Neural cell (in vitro differentiated cells): ENCODE results near the gene ADARB2.

Experiments
- EZH2 ChIP-seq: fragments of 200-600, 300-800 bp; shearing (Covaris generic), sonication (generic); IDR thresholded peaks from 2 replicates; pipeline ENCODE4 v1.6.1; 2014; ENCODE audit warnings: antibody characterized with exemption, low read length, borderline replicate concordance, mild to moderate bottlenecking; ENCODE audit not compliant: insufficient read depth, poor library complexity, severe bottlenecking
- POLR2AphosphoS5 ChIP-seq: IDR thresholded peaks from 2 replicates; pipeline ENCODE4 v1.6.1; 2012
- SMC3 ChIP-seq: fragments of 450-650 bp; conservative IDR thresholded peaks from 2 replicates; pipeline ENCODE4 v1.6.1; 2014; ENCODE audit warnings: antibody characterized with exemption, mild to moderate bottlenecking, moderate library complexity; ENCODE audit not compliant: poor library complexity
- TAF1 ChIP-seq: IDR thresholded peaks from 2 replicates; pipeline ENCODE4 v1.6.1; 2012; ENCODE audit warnings: low read depth
- TF ChIP-seq, protein P1 (sequence below): fragments of 450-650 bp; IDR thresholded peaks from 2 replicates; pipeline ENCODE4 v1.5.1; 2014; ENCODE audit warnings: antibody characterized with exemption, mild to moderate bottlenecking, moderate library complexity; ENCODE audit not compliant: poor library complexity, severe bottlenecking
- TF ChIP-seq, protein P2 (sequence below): IDR thresholded peaks from 2 replicates; pipeline ENCODE4 v1.6.1; 2012; ENCODE audit warnings: borderline replicate concordance

DNA sequence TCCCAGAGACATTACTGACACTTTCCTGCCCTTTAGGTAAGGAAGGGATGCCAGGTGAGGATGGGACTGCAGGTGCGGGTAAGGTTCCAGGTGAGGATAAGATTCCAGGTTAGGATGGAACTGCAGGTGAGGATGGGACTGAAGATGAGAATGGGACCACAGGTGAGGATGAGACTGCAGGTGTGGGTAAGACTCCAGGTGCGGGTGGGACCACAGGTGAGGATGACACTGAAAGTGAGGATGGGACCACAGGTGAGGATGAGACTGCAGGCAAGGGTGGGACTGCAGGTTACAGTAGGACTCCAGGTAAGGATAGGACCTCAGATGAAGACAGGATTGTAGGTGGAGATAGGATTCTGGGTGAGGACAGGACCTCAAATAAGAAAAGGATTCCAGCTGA, 358.9 kb downstream of the ADARB2 start:
- TF ChIP-seq, protein P1, sequence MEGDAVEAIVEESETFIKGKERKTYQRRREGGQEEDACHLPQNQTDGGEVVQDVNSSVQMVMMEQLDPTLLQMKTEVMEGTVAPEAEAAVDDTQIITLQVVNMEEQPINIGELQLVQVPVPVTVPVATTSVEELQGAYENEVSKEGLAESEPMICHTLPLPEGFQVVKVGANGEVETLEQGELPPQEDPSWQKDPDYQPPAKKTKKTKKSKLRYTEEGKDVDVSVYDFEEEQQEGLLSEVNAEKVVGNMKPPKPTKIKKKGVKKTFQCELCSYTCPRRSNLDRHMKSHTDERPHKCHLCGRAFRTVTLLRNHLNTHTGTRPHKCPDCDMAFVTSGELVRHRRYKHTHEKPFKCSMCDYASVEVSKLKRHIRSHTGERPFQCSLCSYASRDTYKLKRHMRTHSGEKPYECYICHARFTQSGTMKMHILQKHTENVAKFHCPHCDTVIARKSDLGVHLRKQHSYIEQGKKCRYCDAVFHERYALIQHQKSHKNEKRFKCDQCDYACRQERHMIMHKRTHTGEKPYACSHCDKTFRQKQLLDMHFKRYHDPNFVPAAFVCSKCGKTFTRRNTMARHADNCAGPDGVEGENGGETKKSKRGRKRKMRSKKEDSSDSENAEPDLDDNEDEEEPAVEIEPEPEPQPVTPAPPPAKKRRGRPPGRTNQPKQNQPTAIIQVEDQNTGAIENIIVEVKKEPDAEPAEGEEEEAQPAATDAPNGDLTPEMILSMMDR: no peak
- TF ChIP-seq TAF1 (no peak), POLR2AphosphoS5 (no peak), EZH2 (no peak), SMC3 (no peak)
- TF ChIP-seq, protein P2, sequence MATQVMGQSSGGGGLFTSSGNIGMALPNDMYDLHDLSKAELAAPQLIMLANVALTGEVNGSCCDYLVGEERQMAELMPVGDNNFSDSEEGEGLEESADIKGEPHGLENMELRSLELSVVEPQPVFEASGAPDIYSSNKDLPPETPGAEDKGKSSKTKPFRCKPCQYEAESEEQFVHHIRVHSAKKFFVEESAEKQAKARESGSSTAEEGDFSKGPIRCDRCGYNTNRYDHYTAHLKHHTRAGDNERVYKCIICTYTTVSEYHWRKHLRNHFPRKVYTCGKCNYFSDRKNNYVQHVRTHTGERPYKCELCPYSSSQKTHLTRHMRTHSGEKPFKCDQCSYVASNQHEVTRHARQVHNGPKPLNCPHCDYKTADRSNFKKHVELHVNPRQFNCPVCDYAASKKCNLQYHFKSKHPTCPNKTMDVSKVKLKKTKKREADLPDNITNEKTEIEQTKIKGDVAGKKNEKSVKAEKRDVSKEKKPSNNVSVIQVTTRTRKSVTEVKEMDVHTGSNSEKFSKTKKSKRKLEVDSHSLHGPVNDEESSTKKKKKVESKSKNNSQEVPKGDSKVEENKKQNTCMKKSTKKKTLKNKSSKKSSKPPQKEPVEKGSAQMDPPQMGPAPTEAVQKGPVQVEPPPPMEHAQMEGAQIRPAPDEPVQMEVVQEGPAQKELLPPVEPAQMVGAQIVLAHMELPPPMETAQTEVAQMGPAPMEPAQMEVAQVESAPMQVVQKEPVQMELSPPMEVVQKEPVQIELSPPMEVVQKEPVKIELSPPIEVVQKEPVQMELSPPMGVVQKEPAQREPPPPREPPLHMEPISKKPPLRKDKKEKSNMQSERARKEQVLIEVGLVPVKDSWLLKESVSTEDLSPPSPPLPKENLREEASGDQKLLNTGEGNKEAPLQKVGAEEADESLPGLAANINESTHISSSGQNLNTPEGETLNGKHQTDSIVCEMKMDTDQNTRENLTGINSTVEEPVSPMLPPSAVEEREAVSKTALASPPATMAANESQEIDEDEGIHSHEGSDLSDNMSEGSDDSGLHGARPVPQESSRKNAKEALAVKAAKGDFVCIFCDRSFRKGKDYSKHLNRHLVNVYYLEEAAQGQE: no peak
